Middle frontal gyrus (tissue), 1 donor: ENCODE data around the gene PDLIM4.
A peak's percentile ranks its signal among the peaks of the same experiment; 100 is the strongest.

ENCODE experiments used
- DNase-seq: peaks from one replicate; pipeline ENCODE4 v3.0.0-alpha.2; 2015; ENCODE audit warnings: low spot score; ENCODE audit errors: extremely low spot score

The PDLIM4 gene

GRCh38 chr5:132227485-132228240, 29.8 kb upstream of the PDLIM4 start, which contains the start of gene P4HA2:
P4HA2 (minus strand) TSS chr5:132227853; CDS start chr5:132218626, 9,227 bp downstream.
- peak; percentile 54 for DNase-seq

GRCh38 chr5:132228241-132229035, 29.1 kb upstream of the PDLIM4 start:
- no peak for DNase-seq

GRCh38 chr5:132229236-132229635, 28.3 kb upstream of the PDLIM4 start:
- DNase-seq, result no peak

GRCh38 chr5:132230871-132231270, 26.6 kb upstream of the PDLIM4 start:
- DNase-seq, result no peak

GRCh38 chr5:132232465-132232864, 25.0 kb upstream of the PDLIM4 start:
- no peak for DNase-seq

- DNase-seq, result no peak
Observed at GRCh38 chr5:132233081-132233480, 24.4 kb upstream of the PDLIM4 start.

- no peak for DNase-seq
Observed at GRCh38 chr5:132233811-132234683, 23.4 kb upstream of the PDLIM4 start.

GRCh38 chr5:132234684-132235062, 22.8 kb upstream of the PDLIM4 start:
- DNase-seq, result no peak

DNA sequence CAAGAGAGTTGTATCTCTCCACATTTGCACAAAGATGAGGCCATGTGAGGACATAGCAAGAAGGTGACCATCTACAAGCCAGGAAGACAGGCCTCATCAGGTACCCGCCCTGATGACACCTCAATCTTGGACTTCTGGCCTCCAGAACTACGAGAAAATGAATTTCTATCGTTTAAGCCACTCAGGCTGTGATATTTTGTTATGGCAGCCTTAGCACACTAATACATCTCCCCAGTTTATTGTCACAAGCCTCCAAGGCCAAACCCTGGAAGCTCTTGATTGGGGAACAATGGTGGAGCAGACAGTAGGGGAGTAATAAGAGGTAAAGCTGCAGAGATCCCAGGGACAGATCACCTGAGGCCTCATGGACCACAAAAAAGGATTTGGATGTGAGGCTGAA, 22.2 kb upstream of the PDLIM4 start:
- no peak for DNase-seq

DNA sequence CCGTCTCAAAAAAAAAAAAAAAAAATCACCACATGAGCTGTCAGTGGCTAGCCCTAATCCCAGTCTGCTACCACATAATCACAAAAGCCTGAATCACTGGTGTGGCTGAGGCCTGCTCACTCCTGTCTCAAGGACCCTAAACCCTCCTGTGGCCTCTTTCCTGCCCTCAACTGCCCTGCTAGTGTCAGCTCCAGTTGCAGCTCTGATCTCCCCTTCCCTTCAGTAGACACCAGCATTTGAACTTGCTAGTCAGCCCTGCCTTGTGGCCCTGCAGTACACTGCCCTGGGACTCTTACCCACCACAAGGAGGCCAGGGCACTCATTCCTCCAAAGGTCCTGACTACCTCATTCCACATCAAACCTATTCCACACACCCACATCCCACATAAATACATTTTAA, 20.4 kb upstream of the PDLIM4 start:
- DNase-seq, result no peak

DNA sequence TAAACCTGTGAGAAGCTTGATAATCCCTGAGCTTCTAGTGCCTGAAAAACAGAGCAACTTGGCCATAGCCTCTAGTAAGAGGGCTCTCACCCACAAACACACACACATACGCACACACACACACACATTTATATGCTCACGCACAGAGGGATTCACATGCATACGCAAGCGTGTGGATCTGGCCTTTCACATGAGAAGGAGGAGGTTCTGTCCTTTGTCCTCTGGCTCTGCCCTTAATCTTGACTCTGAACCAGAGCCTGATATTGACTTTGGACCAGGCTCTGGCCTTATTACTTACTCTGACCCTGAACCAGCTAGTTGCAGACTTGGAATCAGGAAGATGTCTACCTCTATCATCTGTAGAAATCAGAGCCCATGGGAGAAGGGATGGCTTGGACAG, 19.8 kb upstream of the PDLIM4 start:
- DNase-seq, result no peak

DNA sequence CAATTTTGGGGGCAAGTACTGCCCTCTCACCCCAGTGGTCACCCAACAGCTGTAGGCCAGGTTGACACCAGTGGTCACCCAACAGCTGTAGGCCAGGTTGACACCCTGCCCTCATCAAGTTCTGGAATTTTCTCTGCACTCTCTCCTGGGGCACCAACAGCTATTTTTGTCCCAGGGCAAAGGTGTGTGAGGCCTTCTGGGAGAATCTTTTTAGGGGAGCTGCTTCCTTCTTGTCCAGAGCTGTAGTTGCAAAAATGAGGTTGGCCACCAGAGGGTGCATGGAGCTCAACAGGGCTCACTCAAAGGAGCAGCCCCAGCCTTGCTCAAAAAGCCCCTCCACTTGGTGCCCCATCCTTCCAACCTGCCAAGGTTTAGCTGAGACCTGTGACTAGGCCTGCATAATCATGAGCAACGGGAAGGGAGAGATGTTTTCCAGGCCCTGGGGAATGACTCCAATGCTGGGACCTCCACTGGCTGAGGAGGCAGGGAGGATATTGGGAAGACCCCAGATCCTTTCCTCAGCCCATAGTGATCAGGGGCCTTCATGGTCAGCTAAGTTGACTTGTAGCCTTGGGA, 19.2 kb upstream of the PDLIM4 start:
- no peak for DNase-seq

- DNase-seq, result no peak
Observed at GRCh38 chr5:132238901-132239500, 18.5 kb upstream of the PDLIM4 start.

DNA sequence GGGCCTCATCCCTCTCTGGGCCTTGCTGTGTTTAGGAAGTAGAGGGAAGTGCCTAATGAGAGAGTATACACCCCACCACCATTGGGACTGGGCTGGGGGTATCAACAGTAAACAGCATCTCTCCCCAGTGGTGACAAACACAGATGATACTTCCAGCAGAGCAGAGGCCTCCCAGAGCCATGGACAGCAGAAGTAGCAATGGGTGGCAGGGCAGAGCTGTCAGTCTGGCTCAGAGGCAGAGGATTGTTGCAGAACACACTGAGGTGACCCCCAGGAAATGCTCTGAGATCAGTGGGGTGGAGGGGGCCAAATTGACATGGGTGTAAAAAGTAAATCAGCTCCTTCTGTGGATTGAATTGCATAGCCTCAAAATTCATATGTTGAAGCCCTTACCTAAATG, 17.7 kb upstream of the PDLIM4 start:
- no peak for DNase-seq

GRCh38 chr5:132243366-132243977, 14.0 kb upstream of the PDLIM4 start:
- no peak for DNase-seq

DNA sequence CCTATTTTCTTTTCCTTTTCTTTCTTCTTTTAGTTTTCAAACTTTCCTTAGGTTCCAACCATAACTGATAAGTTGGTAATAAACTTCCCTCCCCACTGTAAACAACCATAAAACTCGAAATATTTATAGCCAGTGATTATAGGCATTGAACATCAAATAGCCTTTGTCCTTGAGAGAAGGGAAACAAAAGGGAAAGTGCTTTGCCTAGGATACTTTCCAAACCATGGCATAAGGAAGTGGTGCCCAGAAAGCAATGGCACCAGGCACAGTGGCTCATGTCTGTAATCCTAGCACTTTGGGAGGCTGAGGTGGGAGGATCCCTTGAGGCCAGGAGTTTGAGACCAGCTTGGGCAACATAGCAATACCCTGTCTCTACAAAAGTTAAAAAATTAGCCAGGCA, 11.9 kb upstream of the PDLIM4 start:
- no peak for DNase-seq

GRCh38 chr5:132246806-132247205, 10.7 kb upstream of the PDLIM4 start:
- no peak for DNase-seq

DNA sequence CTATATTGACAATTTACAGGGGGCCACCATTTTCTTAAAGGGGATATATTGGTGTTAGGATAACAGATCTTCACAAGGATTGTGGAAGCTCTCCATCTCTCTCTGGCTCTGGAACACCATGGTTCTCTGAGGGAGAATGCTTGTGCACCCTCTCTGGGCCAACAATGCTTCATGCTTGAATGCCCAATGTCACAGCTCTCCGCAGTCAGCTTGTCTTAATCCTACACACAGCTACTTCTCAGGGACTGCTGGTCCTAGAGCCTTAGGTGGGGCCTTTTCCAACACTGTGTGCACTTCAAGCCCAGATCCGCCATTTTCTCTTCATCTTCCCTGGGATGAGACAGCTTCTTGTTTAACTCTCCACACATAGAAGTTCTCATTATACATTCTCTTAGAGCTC, 6.9 kb upstream of the PDLIM4 start:
- no peak for DNase-seq

- no peak for DNase-seq
Observed at GRCh38 chr5:132251220-132251725, 6.2 kb upstream of the PDLIM4 start.

DNA sequence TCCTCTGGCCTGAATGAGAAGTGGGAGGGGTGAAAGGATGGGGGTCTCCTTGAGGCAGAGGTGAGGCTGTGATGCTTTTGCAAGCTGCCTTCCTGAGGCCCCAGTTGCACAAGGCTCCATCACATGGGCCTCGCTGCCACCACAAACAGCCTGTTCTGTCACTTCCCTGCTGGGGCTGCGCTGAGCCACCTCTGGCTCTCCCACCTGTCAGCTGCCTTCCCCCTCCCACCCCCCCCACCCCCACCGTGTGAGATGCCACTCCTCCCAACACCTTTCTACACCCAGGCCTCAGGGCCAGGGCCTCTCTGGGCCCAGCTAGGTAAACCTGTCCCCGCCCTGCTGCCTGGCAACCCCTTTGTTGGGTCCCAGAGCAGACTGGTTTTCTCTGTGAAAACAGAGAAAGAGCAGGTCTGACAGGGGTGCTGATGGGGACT, 4.5 kb upstream of the PDLIM4 start:
- no peak for DNase-seq
